Islet of Langerhans (tissue), 1 donor: Measurements from ENCODE around the gene PCSK9.
"Not testable (repeated sequence)": the region's sequence is repeated elsewhere in the genome, so short reads cannot be mapped to it uniquely, and the experiment has no call there.

ENCODE experiments used
- FAIRE-seq: peaks from one replicate; lab custom pipeline; 2011; peaks lifted over from hg19 to GRCh38; lab: Jason Lieb, UNC

Gene PCSK9

DNA sequence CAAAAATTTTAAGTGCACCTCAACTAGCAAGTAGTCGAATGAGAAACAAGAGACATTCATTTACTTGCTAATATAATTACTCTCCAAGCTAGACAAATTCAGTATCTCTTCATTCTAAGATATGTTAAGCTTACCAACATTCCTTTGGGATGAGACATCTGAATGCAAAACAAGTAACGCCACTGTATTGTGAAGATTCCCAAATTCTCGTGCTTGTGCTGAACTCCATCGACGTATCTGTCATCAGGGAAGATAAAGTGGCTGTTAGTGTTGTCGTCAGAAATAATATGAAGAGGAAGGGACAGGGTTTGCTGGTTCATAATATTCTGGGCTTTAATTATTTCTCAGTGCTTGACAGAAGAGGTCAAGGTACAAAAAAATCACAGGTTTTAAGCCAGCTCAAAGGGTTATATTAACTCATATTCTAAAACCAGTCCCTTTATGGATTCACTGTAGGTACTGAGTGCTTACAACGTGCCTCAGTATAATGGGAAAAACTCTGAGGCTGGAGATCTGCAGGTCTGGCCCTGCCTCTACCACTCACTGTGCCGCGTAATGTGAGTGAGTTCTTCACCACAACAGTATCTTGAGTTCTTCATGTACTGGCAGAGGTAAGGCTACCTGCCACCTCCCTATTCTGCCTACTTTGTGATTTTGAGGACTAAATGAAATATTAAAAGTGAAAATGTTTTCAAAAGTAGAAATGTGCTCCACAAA, 42.0 kb downstream of the PCSK9 start:
- no peak for FAIRE-seq

DNA sequence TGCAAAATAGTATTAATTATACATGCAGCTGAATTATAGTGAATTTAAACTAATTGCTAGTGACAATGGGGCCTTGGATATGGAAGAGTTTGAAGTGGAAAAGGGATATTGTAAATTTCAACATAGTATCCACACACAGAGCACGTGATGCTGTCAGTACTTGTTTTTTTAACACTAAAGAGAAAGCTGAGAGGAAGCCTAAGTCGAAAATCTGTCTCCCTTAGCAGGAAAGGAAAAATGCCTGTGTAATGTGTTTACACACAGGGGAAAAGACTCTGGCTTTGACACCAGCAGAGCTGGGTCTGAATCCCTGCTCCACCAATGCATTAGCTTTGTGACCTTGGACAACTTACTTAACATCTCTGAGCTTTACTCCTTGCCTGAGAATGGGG, 42.6 kb downstream of the PCSK9 start:
- FAIRE-seq: peak; percentile 86

DNA sequence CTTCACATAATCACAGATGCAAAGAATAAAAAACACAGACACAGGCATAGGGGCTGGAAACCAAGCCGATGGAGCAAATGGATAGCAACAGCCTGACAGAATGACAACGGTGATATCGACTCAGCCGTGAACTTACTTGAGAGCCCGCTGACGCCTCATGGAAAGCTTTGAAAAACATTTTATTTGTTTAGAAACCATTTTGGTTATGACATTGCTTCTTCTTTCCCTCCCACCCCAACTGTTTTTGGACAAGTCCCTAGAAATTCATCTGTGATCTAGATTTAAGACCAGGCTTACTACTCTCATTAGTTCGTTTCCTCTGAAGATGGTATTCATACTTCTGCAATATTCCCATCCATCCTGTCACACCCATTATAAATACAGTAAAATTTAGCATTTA, 44.9 kb downstream of the PCSK9 start:
- no peak for FAIRE-seq

DNA sequence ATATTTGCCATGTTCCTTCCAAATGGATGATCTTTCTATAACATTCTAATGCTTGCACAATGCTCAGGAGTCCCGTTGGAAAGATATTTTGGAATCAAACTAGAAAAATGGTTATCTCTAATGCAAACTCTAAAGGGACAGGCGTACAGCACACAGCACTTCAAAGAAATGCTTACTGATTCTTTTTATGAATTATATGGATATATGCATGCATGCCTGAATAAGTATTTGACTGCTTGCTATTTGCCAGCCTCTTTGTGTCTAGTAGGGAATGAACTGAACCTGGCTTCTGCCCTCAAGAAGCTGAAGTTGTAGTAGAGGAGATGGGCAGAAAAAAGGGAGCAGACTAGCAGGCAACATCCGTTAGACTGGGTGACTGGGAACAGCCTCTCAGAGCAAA, 48.1 kb downstream of the PCSK9 start:
- no peak for FAIRE-seq

DNA sequence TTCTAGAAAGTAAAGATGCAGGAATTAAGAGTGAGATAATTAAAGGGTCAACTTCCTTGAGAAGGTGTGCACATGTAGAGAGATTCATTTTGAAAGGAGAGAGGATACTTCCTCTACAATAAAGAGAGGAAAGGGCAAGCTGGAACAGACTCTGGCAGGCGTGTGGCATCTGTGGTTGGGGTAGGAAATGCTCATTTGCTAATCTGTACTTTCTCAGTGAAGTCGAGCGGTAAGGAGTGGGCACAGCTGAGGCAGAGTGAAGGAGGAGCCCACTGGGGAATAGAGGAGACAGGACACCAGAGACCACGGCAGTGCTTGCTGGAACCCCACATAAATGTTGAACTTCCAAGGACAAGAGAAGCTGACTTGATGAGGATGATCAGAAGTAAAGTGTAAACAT, 49.1 kb downstream of the PCSK9 start:
- no peak for FAIRE-seq

DNA sequence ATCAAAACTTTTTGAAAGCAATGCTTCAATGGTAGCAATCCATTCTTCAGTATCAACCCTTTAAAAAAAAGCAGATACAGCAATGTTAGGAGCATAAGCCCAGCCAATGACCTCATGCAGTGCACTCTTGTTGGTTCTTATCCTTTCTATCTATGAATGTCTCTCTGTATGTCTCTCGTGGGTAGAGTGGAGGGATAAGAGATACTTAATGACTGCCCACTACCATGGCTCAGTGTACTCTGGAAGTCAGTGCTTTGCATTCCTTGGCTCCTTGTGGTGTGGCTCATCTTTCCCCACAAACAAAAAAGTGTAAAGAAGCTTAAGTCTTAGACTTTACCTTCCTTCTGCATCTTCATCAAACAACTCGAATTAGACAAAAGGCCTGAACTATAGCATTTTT, 50.3 kb downstream of the PCSK9 start:
- no peak for FAIRE-seq

DNA sequence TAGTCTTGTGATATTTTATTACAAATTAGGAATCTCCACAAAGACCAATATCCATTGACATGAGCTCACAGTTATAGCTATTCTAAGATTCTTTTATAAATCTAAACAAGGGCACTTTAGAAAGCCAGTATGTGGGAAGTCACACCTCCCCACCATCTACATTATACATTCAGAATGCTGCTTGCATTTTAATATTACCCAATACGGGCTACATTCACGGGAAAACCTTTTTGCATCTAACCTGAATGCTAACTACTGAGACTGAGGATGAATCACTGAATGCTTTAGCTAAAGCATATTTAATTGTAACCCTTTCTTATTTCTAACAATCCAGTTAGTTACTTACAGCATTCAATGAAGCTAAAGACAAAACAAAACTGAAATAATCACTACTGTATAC, 53.1 kb downstream of the PCSK9 start:
- FAIRE-seq: no peak

DNA sequence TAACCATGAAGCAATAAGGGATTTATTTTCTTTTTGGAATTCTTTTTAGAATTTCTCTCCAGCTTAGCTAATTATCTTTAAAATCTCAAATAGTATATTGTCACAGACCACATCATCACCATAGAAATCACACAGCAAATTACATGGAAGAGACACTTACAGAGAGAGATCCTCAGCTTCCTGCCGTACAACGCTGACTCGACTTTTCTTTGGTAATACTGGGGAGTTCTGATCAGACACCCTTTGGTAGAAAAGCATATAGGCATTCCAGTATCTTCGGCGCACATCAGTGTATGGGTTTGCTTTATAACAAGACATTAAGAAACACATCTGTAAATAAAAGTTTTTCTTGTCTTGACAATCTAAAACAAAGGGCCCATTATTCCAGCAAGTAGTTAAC, 55.7 kb downstream of the PCSK9 start:
- no peak for FAIRE-seq

DNA sequence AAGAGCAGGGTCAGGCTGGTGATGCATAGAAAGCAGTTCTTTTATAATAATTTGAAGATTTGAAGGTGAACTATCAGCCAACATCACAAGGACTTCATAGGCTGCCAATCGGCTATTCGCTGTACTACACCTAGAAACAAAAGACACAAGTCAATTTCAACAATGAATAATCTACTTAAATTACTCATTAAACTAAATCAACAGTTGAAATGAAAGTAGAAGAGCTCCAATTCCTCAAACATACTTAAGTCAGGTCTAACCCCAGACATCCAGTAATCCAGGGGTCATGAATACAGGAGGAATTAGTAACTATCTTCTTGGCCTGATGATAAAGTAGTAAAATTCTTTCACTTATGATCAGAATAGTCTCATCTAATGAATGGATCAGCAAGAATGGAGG, 64.5 kb downstream of the PCSK9 start:
- FAIRE-seq: no peak

DNA sequence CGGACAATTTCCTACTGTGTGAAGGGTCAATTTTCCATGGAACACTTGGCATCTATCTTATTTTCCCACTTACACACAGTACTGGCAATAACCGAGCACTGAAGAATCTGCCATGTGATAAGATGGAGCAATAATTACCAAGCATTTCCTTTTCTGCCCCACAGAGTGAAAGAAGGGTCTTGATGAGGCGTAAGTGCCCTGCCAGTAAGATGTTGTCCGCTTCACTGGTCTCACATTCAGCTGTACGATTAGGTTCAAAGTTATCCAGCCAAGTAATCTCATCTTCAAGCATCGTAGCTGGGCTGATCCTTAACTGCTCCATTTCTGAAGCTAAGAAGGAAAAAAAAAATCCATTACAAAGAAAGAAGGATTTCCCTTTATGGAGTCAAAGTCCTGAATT, 67.8 kb downstream of the PCSK9 start:
- FAIRE-seq: no peak

DNA sequence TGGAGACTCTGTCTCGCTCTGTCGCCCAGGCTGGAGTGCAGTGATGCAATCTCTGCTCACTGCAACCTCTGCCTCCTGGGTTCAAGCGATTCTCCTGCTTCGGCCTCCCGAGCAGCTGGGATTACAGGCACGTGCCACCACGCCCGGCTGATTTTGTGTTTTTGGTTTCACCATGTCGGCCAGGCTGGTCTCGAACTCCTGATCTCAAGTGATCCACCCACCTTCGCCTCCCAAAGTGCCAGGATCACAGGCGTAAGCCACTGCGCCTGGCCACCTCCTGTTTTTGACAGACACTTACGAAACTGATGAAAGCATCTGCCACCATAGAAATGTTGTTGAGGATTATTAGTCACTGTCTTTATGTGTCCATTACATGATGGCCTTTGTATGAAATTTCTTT, 69.7 kb downstream of the PCSK9 start:
- FAIRE-seq: not testable (repeated sequence)
